Right renal pelvis (tissue), 4 donors: Measurements from ENCODE around the gene ILF2. TPM values are rescaled to one million over a fixed set of nuclear protein-coding genes. Genes with fewer than 3 reads are reported as not detected.
"Not testable (repeated sequence)": the region's sequence is repeated elsewhere in the genome, so short reads cannot be mapped to it uniquely, and the experiment has no call there.

ENCODE experiments used
- DNase-seq, 4 donors: peaks; one replicate each; pipeline ENCODE4 v3.0.0-alpha.2; 2013; ENCODE audit warnings: low read depth in 4 of 4, low spot score in 3 of 4, missing footprints in 1 of 4
- polyA plus RNA-seq, 4 donors: library from polyadenylated mRNA; unstranded; fragments of 120-200 nt; gene quantifications; one replicate each; pipeline ENCODE4 v1.2.1, GENCODE V29; 2013; ENCODE audit not compliant: insufficient read length in 4 of 4

ILF2 gene
- 100 to 1,000 TPM; 274 to 311 (median 287) TPM for polyA plus RNA-seq

GRCh38 chr1:153670859-153671627 is at the start of gene ILF2:
ILF2 (minus strand) TSS chr1:153670993; CDS start chr1:153670922, 71 bp downstream.
- DNase-seq = peak; percentile 97 to 99 (median 98)

GRCh38 chr1:153717330-153717729 is 46.5 kb upstream of the ILF2 start:
- DNase-seq = no peak

GRCh38 chr1:153716211-153716610 is 45.4 kb upstream of the ILF2 start:
- DNase-seq = not testable (repeated sequence)

GRCh38 chr1:153711026-153711425 is 40.2 kb upstream of the ILF2 start:
- no peak for DNase-seq

- no peak for DNase-seq
Observed at GRCh38 chr1:153705484-153705883, 34.7 kb upstream of the ILF2 start.

- DNase-seq = no peak
Observed at GRCh38 chr1:153699768-153700167, 29.0 kb upstream of the ILF2 start.

- no peak for DNase-seq
Observed at GRCh38 chr1:153698923-153699714, 28.3 kb upstream of the ILF2 start.

GRCh38 chr1:153698020-153698922 is 27.5 kb upstream of the ILF2 start:
- DNase-seq = peak in 1 of 4 donors; percentile 38

- peak in 3 of 4 donors; percentile 51 to 86 (median 82) for DNase-seq
Observed at GRCh38 chr1:153697191-153698019, 26.6 kb upstream of the ILF2 start.

GRCh38 chr1:153696741-153697140 is 25.9 kb upstream of the ILF2 start:
- DNase-seq = no peak

- no peak for DNase-seq
Observed at GRCh38 chr1:153693466-153693865, 22.7 kb upstream of the ILF2 start.

GRCh38 chr1:153688736-153689328 is 18.0 kb upstream of the ILF2 start:
- no peak for DNase-seq

GRCh38 chr1:153688276-153688675 is 17.5 kb upstream of the ILF2 start:
- DNase-seq = no peak

- DNase-seq = no peak
Observed at GRCh38 chr1:153687346-153688125, 16.7 kb upstream of the ILF2 start.

GRCh38 chr1:153685544-153686340 is 14.9 kb upstream of the ILF2 start:
- no peak for DNase-seq

- no peak for DNase-seq
Observed at GRCh38 chr1:153684892-153685291, 14.1 kb upstream of the ILF2 start.

- no peak for DNase-seq
Observed at GRCh38 chr1:153683854-153684253, 13.1 kb upstream of the ILF2 start.

GRCh38 chr1:153682730-153683129 is 11.9 kb upstream of the ILF2 start:
- no peak for DNase-seq
